SK-N-SH (cell line): ENCODE results near the gene NR5A1. TPM values are rescaled to one million over a fixed set of nuclear protein-coding genes. Genes with fewer than 3 reads are reported as not detected.

Experiments used
- CTCF ChIA-PET: fragments of 300-600, 350-600 bp; formaldehyde crosslinking; extraction: SDS; loops from one replicate; lab custom pipeline; 2021; lab: Yijun Ruan, JAX
- POLR2A ChIA-PET: fragments of 350-600 bp; sonication (Branson Sonifier 250); formaldehyde crosslinking; extraction: SDS; loops from one replicate; lab custom pipeline; 2020; ENCODE audit warnings: antibody characterized with exemption, inconsistent platforms; lab: Yijun Ruan, JAX
- DNase-seq: peaks from one replicate; pipeline ENCODE4 v3.0.0; 2012
- H2AFZ ChIP-seq: fragments of 200-600 bp; sonication (generic); 2 replicates; pipeline ENCODE4 v1.8.1; 2016; ENCODE audit warnings: antibody characterized with exemption, mild to moderate bottlenecking, low read depth
- H3F3A ChIP-seq: fragments of 200-600 bp; sonication (generic); replicated peaks from 2 replicates; pipeline ENCODE3; 2016; ENCODE audit warnings: antibody characterized with exemption, mild to moderate bottlenecking; ENCODE audit not compliant: insufficient read depth
- H3K27ac ChIP-seq, 2 experiments: fragments of 200-500 bp in 1 of 2; fragments of 200-600 bp in 1 of 2; sonication (Bioruptor generic) in 1 of 2; sonication (generic), shearing (Covaris generic) in 1 of 2; 2 replicates each; pipeline versions ENCODE4 v1.5.1 to v1.6.1; 2014 to 2016; ENCODE audit warnings: low read depth in 2 of 2, inconsistent platforms in 1 of 2, low read length in 1 of 2, mild to moderate bottlenecking in 1 of 2, mixed read lengths in 1 of 2
- H3K27me3 ChIP-seq: fragments of 200-600 bp; sonication (generic), shearing (Covaris generic); 2 replicates; pipeline ENCODE4 v1.6.1; 2016; ENCODE audit warnings: mixed run types; ENCODE audit not compliant: insufficient read depth
- H3K36me3 ChIP-seq, 2 experiments: fragments of 200-500 bp in 1 of 2; fragments of 200-600 bp in 1 of 2; sonication (Bioruptor generic) in 1 of 2; sonication (generic) in 1 of 2; replicated peaks in 1 of 2; 2 replicates each; pipeline versions ENCODE3 to v1.5.1; 2014 to 2016; ENCODE audit warnings: low read length in 1 of 2, mild to moderate bottlenecking in 1 of 2; ENCODE audit not compliant: insufficient read depth in 2 of 2, control insufficient read depth in 1 of 2
- H3K4me1 ChIP-seq, 2 experiments: fragments of 200-500 bp in 1 of 2; fragments of 200-600 bp in 1 of 2; sonication (Bioruptor generic) in 1 of 2; sonication (generic), shearing (Covaris generic) in 1 of 2; 2 replicates each; pipeline versions ENCODE4 v1.5.1 to v1.6.1; 2014 to 2016; ENCODE audit warnings: low read depth in 1 of 2, low read length in 1 of 2, mixed run types in 1 of 2; ENCODE audit not compliant: insufficient read depth in 2 of 2, control insufficient read depth in 1 of 2
- H3K4me2 ChIP-seq: fragments of 200-600 bp; sonication (generic), shearing (Covaris generic); 2 replicates; pipeline ENCODE4 v1.6.1; 2017; ENCODE audit warnings: mixed run types
- H3K4me3 ChIP-seq, 2 experiments: fragments of 200-500 bp in 1 of 2; fragments of 200-600 bp in 1 of 2; sonication (Bioruptor generic) in 1 of 2; sonication (generic), shearing (Covaris generic) in 1 of 2; 2 replicates each; pipeline versions ENCODE4 v1.5.1 to v1.8.1; 2014 to 2016; ENCODE audit warnings: low read depth in 2 of 2, inconsistent platforms in 1 of 2, low read length in 1 of 2, mild to moderate bottlenecking in 1 of 2, mixed read lengths in 1 of 2, moderate library complexity in 1 of 2
- H3K79me2 ChIP-seq: fragments of 200-600 bp; sonication (generic); 2 replicates; pipeline ENCODE4 v1.8.1; 2017; ENCODE audit warnings: mild to moderate bottlenecking; ENCODE audit not compliant: insufficient read depth
- H3K9ac ChIP-seq: fragments of 200-600 bp; sonication (generic); 2 replicates; pipeline ENCODE4 v1.6.1; 2017; ENCODE audit warnings: mixed run types
- H3K9me2 ChIP-seq: fragments of 200-600 bp; sonication (generic); 2 replicates; pipeline ENCODE4 v1.6.1; 2017; ENCODE audit warnings: mixed run types
- H3K9me3 ChIP-seq: fragments of 200-600 bp; sonication (generic); 2 replicates; pipeline ENCODE4 v1.6.1; 2017; ENCODE audit warnings: mixed run types, mild to moderate bottlenecking, moderate library complexity
- H4K20me1 ChIP-seq: fragments of 200-600 bp; sonication (generic); 2 replicates; pipeline ENCODE4 v1.6.1; 2017; ENCODE audit warnings: mild to moderate bottlenecking, mixed run types; ENCODE audit not compliant: insufficient read depth
- CHD2 ChIP-seq: fragments of 150-350 bp; IDR thresholded peaks from 2 replicates; pipeline ENCODE4 v1.6.1; 2018; ENCODE audit warnings: low read length; ENCODE audit not compliant: partially characterized antibody
- CTCF ChIP-seq: fragments of 200-600 bp; sonication (generic); IDR thresholded peaks from 2 replicates; pipeline ENCODE4 v1.6.1; 2017; ENCODE audit warnings: antibody characterized with exemption, mild to moderate bottlenecking, moderate library complexity
- EP300 ChIP-seq, 2 experiments: IDR thresholded peaks; 2 replicates each; pipeline versions ENCODE4 v1.4.0 to v1.6.1; 2012; ENCODE audit warnings: borderline replicate concordance in 1 of 2, low read depth in 1 of 2, low read length in 1 of 2
- EZH2phosphoT487 ChIP-seq: fragments of 200-600 bp; sonication (generic); IDR thresholded peaks from 2 replicates; pipeline ENCODE4 v1.6.1; 2017; ENCODE audit warnings: low read depth, mixed run types, mild to moderate bottlenecking, antibody characterized with exemption, moderate library complexity, borderline replicate concordance
- FOXM1 ChIP-seq: IDR thresholded peaks from 2 replicates; pipeline ENCODE4 v1.4.0; 2012; ENCODE audit warnings: low read depth, mild to moderate bottlenecking
- GATA2 ChIP-seq: sonication (generic); formaldehyde crosslinking; IDR thresholded peaks from 2 replicates; pipeline ENCODE4 v1.5.0; 2020; ENCODE audit warnings: mild to moderate bottlenecking, missing genetic modification reagents
- NRF1 ChIP-seq: IDR thresholded peaks from 2 replicates; pipeline ENCODE4 v1.6.1; 2012; ENCODE audit warnings: low read depth, mild to moderate bottlenecking, low read length
- RFX5 ChIP-seq: IDR thresholded peaks from 2 replicates; pipeline ENCODE4 v1.6.1; 2012; ENCODE audit warnings: mild to moderate bottlenecking, improper control_type of control experiment, low read length
- RXRA ChIP-seq: IDR thresholded peaks from 2 replicates; pipeline ENCODE4 v1.4.0; 2012; ENCODE audit warnings: low read depth, mild to moderate bottlenecking, borderline replicate concordance
- TCF12 ChIP-seq: IDR thresholded peaks from 2 replicates; pipeline ENCODE4 v1.4.0; 2012
- TEAD4 ChIP-seq: IDR thresholded peaks from 2 replicates; pipeline ENCODE4 v1.4.0; 2012; ENCODE audit warnings: mild to moderate bottlenecking, borderline replicate concordance; ENCODE audit not compliant: insufficient read depth
- USF2 ChIP-seq: fragments of 150-350 bp; IDR thresholded peaks from 2 replicates; pipeline ENCODE4 v1.6.1; 2017; ENCODE audit warnings: antibody characterized with exemption, low read length, low read depth, borderline replicate concordance
- YY1 ChIP-seq: IDR thresholded peaks from 2 replicates; pipeline ENCODE4 v1.4.0; 2012; ENCODE audit warnings: low read depth, mild to moderate bottlenecking
- WGBS: methylation state at CpG from one replicate; pipeline ENCODE4 v1.1.6; 2017; ENCODE audit warnings: low lambda C conversion rate; 5-methylcytosine and 5-hydroxymethylcytosine counted together
- polyA plus RNA-seq, 3 experiments: library from polyadenylated mRNA; depleted of rRNA; stranded (reverse); fragments of >200 nt; gene quantifications; 2 replicates each; pipeline ENCODE4 v1.2.3, GENCODE V29; 2012
- TF ChIP-seq, protein P1 (sequence below): IDR thresholded peaks from 2 replicates; pipeline ENCODE4 v1.4.0; 2012; ENCODE audit warnings: low read depth, borderline replicate concordance
- TF ChIP-seq, protein P2 (sequence below): IDR thresholded peaks from 2 replicates; pipeline ENCODE4; 2012
- TF ChIP-seq, protein P3 (sequence below): IDR thresholded peaks from 2 replicates; pipeline ENCODE4 v1.4.0; 2012; ENCODE audit warnings: low read depth

Gene NR5A1
- polyA plus RNA-seq, 1 of the 3 experiments (the other 2 are of a cell fraction): not detected

DNA sequence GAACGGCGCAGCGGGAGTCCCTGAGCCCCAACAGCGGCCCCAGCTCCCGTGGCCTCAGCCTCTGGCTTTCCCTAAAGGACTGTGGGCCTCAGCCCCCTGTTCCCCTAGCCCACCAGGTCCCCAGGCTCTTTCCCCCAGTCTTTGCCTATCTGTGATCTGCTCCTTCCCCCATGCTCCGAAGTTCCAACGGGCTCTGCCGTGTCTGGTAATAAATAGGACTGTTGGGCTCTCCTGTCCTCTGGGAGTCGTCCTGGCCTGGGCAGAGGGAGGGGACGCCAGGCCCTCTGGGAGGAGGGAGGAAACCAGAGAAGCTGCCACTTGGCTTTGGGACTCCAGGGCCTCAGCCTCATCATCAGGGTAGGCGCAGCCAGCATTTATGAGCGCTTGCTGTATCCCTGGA, 28.8 kb downstream of the NR5A1 start:
- CTCF ChIA-PET: interaction anchor here (1.3 to 2.0 kb wide), 3 partner anchors 16 to 438 kb away, joined by 4 to 6 read pairs (median 4); no protein-coding TSS in a partner anchor
- H3K4me2 ChIP-seq: no peak overlapping the region
- H2AFZ ChIP-seq: no peak overlapping the region
- no peak overlapping the region for H3K9ac ChIP-seq
- H3K36me3 ChIP-seq: no peaks in the 10 kb centered on the region
- H3K4me3 ChIP-seq: no peak overlapping the region
- no peaks in the 10 kb centered on the region for H4K20me1 ChIP-seq
- POLR2A ChIA-PET: no interaction called here
- no peaks in the 10 kb centered on the region for H3K9me3 ChIP-seq
- no peaks in the 10 kb centered on the region for H3F3A ChIP-seq
- peaks cover 0 to 10% of the 10 kb centered on the region in 2 experiments; a peak in 1 of 4 replicates for H3K4me1 ChIP-seq
- no peaks in the 10 kb centered on the region for H3K79me2 ChIP-seq
- no peak for TF ChIP-seq USF2
- no peaks in the 10 kb centered on the region for H3K9me2 ChIP-seq
- H3K27me3 ChIP-seq: no peaks in the 10 kb centered on the region; the same call in 1 of the 2 replicates
- H3K27ac ChIP-seq: no peak overlapping the region
- WGBS: 66% methylated on average over 7 of the region's 12 CpGs
- peak; percentile 76 for DNase-seq

DNA sequence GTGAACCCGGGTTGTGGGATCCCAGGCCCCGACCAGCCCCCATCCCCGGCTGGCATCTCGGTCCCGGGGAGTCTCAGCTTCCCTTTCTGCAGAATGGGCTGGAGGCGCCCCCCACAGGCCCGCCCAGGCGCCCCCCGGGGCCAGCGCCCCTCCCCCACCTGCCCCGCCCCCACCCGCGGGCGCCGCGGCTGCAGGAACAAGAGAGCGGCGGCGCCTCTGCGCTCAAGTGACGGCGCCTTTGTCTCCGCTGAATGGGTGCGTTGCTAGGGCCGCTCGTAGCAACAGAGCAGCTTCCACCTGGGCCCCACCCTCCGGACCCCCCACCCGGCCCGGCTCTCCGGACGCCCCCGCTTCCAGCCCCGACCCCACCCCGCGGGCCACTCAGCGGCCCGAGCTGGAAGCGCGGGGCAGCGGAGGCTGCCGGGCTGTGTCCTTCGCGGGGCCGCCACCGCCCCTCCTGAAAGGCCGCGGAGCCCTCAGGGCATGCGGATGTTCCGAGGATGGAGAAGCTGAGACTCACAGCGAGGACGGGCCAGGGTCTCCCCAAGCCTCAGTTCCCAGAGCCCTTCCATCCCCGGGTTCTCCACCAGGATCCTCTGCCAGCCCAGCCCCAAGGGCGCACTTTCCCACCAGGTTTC, 29.4 kb downstream of the NR5A1 start:
- Histone ChIP-seq H4K20me1 (no peaks in the 10 kb centered on the region), H3K4me3 (peak overlapping the region in 1 of 2 experiments; percentile 38; a peak in 2 of 4 replicates), H3F3A (no peaks in the 10 kb centered on the region), H3K36me3 (no peaks in the 10 kb centered on the region), H3K27me3 (no peaks in the 10 kb centered on the region; the same call in 1 of the 2 replicates), H3K4me2 (peak overlapping the region; percentile 41; the same call in 1 of the 2 replicates), H3K4me1 (peaks cover 0 to 10% of the 10 kb centered on the region in 2 experiments; a peak in 1 of 4 replicates), H3K27ac (no peak overlapping the region), H3K9me2 (no peaks in the 10 kb centered on the region), H3K9me3 (no peaks in the 10 kb centered on the region), H3K9ac (no peak overlapping the region), H2AFZ (no peak overlapping the region), H3K79me2 (no peaks in the 10 kb centered on the region)
- ChIA-PET POLR2A (no interaction called here), CTCF (interaction anchor here (0.8 to 2.0 kb wide), 6 partner anchors 16 to 437 kb away, joined by 3 to 6 read pairs (median 4); no protein-coding TSS in a partner anchor)
- TF ChIP-seq CHD2: peak; percentile 55
- TF ChIP-seq TEAD4: no peak
- TF ChIP-seq GATA2 (CRISPR knock-in tag): no peak
- TF ChIP-seq, protein P1, sequence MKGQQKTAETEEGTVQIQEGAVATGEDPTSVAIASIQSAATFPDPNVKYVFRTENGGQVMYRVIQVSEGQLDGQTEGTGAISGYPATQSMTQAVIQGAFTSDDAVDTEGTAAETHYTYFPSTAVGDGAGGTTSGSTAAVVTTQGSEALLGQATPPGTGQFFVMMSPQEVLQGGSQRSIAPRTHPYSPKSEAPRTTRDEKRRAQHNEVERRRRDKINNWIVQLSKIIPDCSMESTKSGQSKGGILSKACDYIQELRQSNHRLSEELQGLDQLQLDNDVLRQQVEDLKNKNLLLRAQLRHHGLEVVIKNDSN: no peak
- TF ChIP-seq RFX5: no peak
- WGBS: 43% methylated on average over 3 of the region's 53 CpGs
- DNase-seq: peak; percentile 87

GRCh38 chr9:124477211-124477647, 30.0 kb downstream of the NR5A1 start:
- CTCF ChIA-PET: interaction anchor here (0.8 to 2.0 kb wide), 5 partner anchors 17 to 75 kb away, joined by 3 to 6 read pairs (median 3); no protein-coding TSS in a partner anchor
- no peak for TF ChIP-seq EP300 (IDR thresholded peaks at IDR 0.05; ENCODE audit: borderline replicate concordance in 1 of 2, low read depth in 1 of 2, low read length in 1 of 2)
- no peak for TF ChIP-seq FOXM1
- TF ChIP-seq NRF1: no peak
- TF ChIP-seq CTCF: no peak
- no peak for TF ChIP-seq EZH2phosphoT487
- TF ChIP-seq, protein P2, sequence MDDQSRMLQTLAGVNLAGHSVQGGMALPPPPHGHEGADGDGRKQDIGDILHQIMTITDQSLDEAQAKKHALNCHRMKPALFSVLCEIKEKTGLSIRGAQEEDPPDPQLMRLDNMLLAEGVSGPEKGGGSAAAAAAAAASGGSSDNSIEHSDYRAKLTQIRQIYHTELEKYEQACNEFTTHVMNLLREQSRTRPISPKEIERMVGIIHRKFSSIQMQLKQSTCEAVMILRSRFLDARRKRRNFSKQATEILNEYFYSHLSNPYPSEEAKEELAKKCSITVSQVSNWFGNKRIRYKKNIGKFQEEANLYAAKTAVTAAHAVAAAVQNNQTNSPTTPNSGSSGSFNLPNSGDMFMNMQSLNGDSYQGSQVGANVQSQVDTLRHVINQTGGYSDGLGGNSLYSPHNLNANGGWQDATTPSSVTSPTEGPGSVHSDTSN: no peak
- TF ChIP-seq, protein P3, sequence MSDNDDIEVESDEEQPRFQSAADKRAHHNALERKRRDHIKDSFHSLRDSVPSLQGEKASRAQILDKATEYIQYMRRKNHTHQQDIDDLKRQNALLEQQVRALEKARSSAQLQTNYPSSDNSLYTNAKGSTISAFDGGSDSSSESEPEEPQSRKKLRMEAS: no peak
- no peak for TF ChIP-seq RXRA
- no peak for TF ChIP-seq YY1
- no peak for TF ChIP-seq TCF12

More at GRCh38 chr9:124477211-124477647, 30.0 kb downstream of the NR5A1 start:
- WGBS: 47% methylated on average over 8 of the region's 19 CpGs
- POLR2A ChIA-PET: no interaction called here
- Histone ChIP-seq H3K9ac (no peak overlapping the region), H3K36me3 (no peaks in the 10 kb centered on the region), H3K9me2 (no peaks in the 10 kb centered on the region), H3K4me3 (peak overlapping the region in 1 of 2 experiments; percentile 38; a peak in 2 of 4 replicates), H3K9me3 (no peaks in the 10 kb centered on the region), H3K79me2 (no peaks in the 10 kb centered on the region), H3K4me2 (peak overlapping the region; percentile 41; the same call in 1 of the 2 replicates), H3F3A (no peaks in the 10 kb centered on the region), H3K27me3 (no peaks in the 10 kb centered on the region; the same call in 1 of the 2 replicates), H4K20me1 (no peaks in the 10 kb centered on the region), H2AFZ (no peak overlapping the region), H3K27ac (no peak overlapping the region), H3K4me1 (peaks cover 0 to 10% of the 10 kb centered on the region in 2 experiments; a peak in 1 of 4 replicates)
- no peak for DNase-seq
